SH-SY5Y (cell line): ENCODE measurements around the gene ELF5.

ENCODE experiments used
- GATA2 ChIP-seq: IDR thresholded peaks from 2 replicates; pipeline ENCODE4 v1.6.1; 2011; ENCODE audit warnings: mild to moderate bottlenecking, low read depth, low read length
- GATA3 ChIP-seq: IDR thresholded peaks from 2 replicates; pipeline ENCODE4 v1.6.1; 2011; ENCODE audit warnings: low read depth, mild to moderate bottlenecking, low read length, moderate library complexity

Gene ELF5

DNA sequence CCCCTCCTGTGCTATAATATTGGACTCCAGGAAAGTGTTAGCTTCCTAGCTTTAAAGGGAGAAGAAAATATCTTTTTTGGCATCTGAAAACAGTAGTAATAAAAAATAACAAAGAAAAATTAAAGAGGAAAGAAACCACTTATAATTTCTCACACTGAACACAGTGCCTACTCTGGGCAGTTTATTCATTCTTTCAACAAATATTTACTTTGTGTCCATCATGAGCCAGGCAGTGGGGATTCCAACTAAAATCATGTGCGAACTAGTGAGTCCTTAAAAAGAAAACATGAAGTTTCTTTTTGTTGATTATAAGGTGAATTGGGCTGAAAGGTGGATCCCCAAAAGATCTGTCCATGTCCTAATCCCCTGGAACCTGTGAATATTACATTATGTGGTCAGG, 16.0 kb upstream of the ELF5 start:
- TF ChIP-seq GATA3 (no peak), GATA2 (no peak)

DNA sequence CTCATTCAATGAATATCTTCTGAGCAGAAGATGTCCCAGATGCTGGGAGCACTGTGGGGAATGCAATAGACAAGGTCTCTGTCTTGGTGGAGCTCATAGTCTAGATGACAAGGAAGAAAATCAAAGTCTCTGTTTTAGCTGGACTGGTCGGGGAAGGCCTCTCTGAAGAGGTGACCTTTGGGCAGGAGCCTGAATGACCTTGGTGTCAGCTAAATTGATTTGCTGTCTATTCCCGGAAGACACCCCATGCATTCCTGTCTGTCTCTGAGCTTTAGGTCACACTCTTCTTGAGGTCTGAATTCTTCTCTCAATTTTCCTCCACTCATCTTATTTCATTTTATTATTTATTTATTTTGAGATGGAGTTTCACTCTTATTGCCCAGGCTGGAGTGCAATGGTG, 14.5 kb upstream of the ELF5 start:
- no peak for TF ChIP-seq GATA2
- TF ChIP-seq GATA3 = no peak

DNA sequence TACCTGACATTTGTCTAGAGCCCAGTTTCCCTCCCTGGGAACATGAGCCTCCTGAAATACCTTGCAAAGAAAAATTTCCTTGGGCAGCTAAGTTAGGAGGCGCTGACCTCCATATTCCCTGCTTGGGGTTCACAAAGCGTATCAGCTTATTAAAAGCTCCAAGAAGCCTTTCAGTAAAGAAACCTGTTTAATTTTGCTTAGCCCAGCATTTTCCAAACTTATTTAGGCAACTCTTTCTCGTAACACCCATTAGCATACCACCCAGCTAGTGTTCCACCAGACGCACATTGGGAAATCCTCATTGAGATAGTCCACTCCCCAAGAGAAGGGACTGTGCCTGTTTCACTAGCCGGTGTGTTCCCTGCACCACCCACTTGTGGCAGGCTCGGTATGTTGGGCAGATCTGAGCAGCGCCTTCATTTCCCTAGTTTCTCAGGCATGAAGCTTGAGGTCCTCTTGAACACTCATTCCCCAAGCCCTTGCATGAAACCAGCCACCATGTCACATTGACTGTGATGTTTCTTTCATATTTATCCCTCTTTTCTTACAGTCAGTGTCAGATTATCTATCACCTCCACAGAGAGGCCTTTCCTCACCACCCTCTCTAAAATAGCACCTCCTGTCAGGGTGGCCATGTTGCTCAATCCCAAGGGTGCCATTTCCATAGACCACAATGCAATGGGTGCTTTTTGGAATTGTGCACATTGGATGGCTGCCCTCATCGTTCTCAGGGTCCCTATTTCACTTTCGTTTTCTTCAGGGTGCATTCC, 12.5 kb upstream of the ELF5 start:
- no peak for TF ChIP-seq GATA2
- no peak for TF ChIP-seq GATA3

DNA sequence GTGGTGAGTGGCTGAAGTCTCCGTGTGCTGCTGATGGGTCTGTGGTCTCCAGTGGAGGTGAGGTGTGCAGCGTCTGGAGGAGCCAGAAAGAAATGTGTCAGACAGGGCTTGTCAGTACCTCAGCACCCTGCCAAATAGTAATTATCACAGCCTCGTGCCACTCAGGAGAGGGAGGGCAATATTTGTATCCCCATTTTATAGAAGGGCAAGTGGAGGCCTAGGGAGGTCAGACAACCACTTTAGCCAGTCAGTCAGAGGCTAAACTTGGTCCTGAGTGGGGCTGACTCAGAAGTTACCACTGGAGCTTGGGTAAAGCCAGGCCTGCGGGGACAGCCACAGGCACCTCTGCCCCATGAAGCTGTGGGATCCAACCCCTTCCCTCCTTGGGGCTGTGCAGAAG, 11.5 kb upstream of the ELF5 start:
- TF ChIP-seq GATA2 (no peak), GATA3 (no peak)

DNA sequence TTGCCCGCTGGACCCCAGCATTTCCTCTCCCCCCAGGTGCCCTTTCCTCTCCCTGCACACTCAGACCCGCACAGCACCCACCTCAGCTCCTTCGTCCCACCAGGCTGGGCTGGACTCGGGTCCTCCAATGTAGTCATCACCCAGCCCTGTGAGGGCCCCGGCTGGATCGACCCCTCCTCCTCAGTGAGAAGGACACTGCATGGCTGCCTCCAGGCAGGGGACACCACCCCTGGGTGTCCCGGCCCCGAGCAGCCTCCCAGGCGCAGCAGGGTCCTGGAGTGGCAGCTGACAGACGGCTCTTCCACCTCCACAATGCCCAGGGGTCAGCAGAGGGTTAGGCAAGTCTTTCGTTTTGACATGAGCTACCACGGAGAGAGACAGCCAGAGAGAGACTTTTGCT, 11.1 kb upstream of the ELF5 start:
- TF ChIP-seq GATA3 (no peak), GATA2 (no peak)

DNA sequence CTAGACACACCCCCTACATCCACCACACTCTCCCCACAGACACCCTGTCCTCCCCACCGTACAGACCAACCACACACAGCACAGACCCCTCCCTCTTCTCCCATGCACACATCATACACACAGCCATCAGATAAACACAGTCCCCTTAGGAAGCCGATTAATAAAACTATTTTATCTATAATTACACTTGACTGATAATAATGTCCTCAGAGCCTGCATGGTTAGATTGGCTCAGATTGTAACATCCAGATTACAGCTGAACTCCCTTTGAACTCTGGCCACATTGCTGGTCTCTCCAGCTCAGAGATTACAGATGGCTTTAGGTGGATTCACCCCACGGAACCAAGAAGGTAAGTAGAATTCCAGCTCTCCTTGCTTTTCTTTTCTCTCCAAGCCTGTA, 9.5 kb upstream of the ELF5 start:
- TF ChIP-seq GATA2 (peak; percentile 96), GATA3 (peak; percentile 86)

DNA sequence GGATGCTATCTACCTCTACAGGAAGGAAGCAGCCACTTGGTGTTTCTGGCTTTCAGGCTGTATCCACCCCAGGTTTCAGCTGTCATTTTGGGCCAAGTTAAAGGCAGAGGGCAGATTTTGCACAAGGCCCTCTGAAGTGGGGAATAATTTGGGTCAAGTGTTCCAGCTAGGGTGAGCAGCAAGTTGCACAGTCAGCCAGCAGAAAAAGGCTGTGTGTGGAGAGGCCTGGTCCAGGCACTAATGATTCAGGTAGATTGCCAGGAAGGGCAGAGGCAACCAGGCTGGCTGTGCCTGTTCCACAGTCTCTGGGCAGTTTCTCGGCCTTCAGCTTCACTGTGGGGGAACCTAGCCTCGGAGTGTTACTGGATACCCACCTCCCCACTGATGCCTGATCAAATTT, 8.6 kb upstream of the ELF5 start:
- TF ChIP-seq GATA2 (no peak), GATA3 (no peak)

DNA sequence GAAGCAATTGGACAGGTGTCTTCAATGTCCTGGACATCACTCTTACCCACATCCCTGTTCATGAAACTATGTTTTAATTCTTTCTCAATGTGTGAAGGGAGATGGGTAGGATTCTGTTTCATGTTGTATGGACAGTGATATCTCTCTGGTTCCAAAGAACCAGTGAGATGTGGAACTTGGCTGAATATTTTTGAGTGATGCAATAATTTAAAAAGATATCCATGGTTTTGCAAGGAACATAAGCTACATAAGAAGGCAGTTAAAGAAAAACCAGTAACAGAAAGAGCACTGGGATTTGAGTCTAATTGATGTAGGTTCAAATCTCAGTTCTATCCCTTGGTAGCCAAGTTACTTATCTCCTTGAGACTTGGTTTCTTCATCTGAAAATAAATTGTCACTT, 7.7 kb upstream of the ELF5 start:
- no peak for TF ChIP-seq GATA3
- TF ChIP-seq GATA2 = no peak

DNA sequence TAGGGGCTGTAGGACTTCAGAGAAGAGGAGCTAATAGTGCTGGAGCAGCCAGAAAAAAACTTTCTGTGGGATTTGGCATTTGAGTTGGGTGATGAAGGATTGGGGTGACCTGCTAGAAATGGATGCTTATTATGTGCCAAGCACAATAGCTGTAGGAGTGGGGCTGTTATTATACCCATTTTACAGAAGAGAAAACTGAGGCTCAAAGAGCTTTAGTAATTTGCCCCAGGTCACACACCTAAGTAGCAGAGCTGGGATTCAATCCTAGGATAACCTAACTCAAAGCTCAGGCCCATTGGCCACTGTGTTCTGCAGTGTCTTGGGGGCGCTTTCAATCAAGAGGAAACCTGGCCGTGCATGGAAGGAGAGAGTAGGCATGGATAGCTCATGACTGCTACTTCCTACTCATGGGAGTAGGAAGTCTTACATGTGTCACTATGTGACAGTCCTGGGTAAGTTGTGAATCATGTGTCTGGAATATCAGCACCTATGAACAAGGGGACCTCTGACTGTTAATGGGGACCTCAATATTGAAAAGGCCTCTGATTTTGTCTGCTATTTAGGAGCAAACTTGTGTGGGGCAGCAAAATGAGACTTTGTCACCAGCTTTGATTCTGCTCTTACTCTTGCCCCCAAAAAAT, 6.1 kb upstream of the ELF5 start:
- no peak for TF ChIP-seq GATA2
- no peak for TF ChIP-seq GATA3

DNA sequence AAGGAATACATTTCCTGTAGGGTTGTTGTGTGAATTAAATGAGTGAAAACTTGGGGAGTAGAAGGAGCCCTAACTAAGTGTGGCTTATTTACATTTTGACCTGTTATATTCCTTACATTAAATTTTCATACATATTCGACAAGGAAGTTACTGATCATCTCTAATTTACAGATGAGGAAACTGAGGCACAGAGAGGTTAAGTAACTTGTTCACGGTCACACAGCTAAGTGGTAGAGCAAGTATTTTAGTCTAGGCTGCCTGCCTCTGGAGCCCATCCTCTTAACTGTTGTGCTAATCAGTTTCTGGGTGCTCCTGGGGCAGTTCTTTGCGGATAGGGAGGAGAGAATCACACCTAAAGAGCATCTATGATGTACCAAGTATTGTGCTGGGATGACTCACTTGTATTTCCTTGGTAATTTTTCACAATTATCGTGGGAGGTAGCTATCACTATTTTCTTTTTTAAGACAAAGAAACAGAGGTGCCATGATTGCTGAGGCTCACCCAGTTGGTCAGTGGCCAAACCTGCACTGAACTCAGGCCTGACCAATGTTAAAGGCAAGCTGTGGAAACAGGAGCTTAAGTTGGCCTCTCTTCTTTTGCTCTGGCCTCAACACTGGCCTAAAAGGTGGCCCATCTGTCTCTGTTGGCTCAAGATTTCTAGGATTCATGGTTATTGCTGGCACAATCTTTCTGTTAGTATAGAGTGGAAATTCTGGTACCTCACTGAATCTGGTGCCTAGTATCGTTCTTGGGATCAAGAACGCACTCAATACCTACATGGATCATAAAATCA, 2.9 kb upstream of the ELF5 start:
- no peak for TF ChIP-seq GATA2

DNA sequence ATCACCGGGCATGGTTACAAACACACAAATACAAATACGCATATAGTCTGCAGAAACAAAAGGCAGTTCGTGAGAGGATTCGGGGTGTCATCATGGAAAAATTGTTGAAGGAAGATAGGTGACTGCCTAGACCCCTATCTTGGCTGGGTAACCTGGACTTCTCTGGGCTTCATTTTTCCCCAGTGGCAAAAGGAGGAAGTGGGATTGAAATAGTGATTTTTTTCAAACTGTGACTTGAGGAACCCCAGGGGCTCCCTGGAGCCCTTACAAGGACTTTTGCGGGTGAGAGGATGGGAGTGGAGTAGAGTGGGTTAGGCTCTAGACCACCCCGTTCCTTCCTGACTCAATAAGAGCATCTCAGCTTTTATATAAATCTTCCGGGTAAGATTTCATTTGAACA, 1.0 kb upstream of the ELF5 start:
- TF ChIP-seq GATA3 = no peak
- no peak for TF ChIP-seq GATA2

DNA sequence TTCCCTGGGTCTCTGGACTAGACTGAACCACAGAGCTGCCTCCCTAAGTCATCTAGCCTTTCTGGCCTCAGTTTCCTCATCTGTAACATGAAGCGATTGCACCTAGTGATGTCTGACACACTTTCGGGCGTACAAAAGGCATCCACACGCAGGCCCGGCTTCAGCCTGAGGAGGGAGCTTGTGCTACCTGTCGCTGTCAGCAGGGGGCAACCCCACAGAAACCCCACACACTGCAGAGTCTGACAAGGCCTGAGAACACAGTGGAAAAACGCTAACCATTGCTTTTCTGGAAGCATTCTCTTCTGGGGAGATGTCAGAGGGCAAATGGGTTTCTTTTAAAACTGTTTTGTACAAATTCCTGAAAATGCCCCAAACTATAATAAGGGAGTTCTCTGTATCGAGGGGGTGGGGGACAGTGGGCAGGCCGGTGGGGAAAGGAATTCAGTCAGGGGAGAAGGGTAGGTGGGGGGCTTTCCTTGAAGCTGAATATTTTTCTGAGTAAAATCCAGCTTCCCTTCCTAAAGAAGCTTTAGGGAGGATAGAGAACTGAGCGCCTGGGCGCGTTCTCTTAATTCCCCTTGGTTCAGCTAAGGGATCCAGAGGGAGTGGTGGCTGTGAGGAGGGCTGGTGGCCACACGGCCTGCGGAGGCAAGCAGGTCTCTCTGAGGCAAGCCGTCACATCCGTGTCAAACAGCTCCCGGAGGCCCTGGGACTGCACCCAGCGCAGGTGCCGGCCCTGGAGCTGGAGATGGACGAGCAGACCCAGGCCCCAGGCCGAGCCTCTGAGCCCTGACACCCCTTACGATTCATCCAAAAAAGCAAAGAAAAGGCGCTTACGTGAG, 533 bp downstream of the ELF5 start:
- no peak for TF ChIP-seq GATA2

DNA sequence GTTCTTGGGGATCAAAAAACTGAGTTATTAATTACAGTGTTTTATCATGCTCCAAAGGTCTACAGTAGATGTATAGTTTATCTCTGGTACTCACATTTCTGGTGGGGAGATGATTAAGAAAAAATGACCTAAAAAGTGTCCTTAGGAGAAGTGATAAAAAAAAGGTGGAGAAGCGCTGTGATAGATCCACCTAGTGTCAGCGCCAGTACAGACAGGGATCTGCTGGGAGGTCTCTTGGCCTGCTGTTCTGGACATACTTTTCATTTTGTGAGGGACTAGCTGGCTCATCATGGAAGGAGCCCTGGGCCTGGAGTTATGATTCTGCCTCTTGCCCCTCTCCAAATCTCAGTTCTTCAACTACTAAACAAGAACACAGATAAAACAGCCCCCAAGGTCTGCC, 2.9 kb downstream of the ELF5 start:
- TF ChIP-seq GATA2 (no peak), GATA3 (no peak)

DNA sequence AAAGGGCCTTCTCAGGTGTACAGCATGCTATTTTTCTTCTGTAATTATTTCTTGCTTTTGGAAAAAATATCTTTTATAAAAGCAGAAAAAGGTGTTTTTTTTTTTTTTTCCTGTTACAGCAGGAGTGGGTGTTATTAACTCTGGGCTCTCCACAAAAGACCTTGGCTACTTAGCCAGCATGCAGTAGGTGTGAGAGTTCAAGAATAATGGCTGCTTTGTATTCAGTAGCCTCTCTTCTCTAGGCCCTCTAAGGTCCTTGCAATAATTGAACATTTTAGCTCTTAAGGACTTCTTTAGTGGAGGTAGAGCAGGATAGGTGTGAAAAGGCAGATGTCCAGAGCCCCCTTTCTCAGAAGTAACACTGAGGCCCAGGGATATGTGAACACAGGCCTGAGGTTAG, 3.4 kb downstream of the ELF5 start:
- no peak for TF ChIP-seq GATA3
- TF ChIP-seq GATA2 = no peak
